Left lung (tissue), 10 donors: ENCODE measurements around the gene CELF4. TPM values are rescaled to one million over a fixed set of nuclear protein-coding genes. Genes with fewer than 3 reads are reported as not detected.
A peak's percentile ranks its signal among the peaks of the same experiment; 100 is the strongest.

ENCODE experiments used
- ATAC-seq: fragments of 200-7000 bp; cut with Tn5 transposase; one replicate; pipeline ENCODE4 v1.9.1; 2020; ENCODE audit warnings: moderate library complexity
- DNase-seq, 4 donors: peaks; one replicate each; pipeline ENCODE4 v3.0.0-alpha.2; 2013 to 2020
- H3K27ac ChIP-seq, 2 donors: fragments of 200-600 bp; sonication (generic) in 1 of 2; one replicate each; pipeline versions ENCODE4 v1.5.0 to v1.8.0; 2020 to 2021
- H3K27me3 ChIP-seq, 2 donors: fragments of 200-600 bp; sonication (generic) in 1 of 2; one replicate each; pipeline versions ENCODE4 v1.5.0 to v1.8.0; 2020 to 2021
- H3K36me3 ChIP-seq, 2 donors: fragments of 200-600 bp; sonication (generic) in 1 of 2; one replicate each; pipeline versions ENCODE4 v1.5.0 to v1.8.0; 2020 to 2021
- H3K4me1 ChIP-seq, 2 donors: fragments of 200-600 bp; one replicate each; pipeline ENCODE4 v1.8.0; 2021
- H3K4me3 ChIP-seq, 2 donors: fragments of 200-600 bp; sonication (generic) in 1 of 2; one replicate each; pipeline versions ENCODE4 v1.5.0 to v1.8.0; 2020 to 2021; ENCODE audit warnings: mild to moderate bottlenecking in 1 of 2
- H3K9me3 ChIP-seq, 2 donors: fragments of 200-600 bp; sonication (generic) in 1 of 2; one replicate each; pipeline versions ENCODE4 v1.5.0 to v1.8.0; 2020 to 2021
- CTCF ChIP-seq, 2 donors: fragments of 200-600 bp; sonication (generic) in 1 of 2; IDR thresholded peaks; one replicate each; pipeline versions ENCODE4 v1.5.0 to v1.8.0; 2021; ENCODE audit warnings: antibody characterized with exemption in 2 of 2
- intact Hi-C, 2 donors: fragments of 100-400 bp; cut with DNase I; formaldehyde crosslinking; loops; one replicate each; pipeline versions ENCODE4 v1.11.2 to v1.14.2; 2022
- polyA plus RNA-seq, 6 donors: library from polyadenylated mRNA; unstranded; fragments of 120-200 nt; gene quantifications; one replicate each; pipeline ENCODE4 v1.2.1, GENCODE V29; 2013; ENCODE audit not compliant: insufficient read length in 6 of 6
- total RNA-seq, 2 donors: library from RNA; stranded (reverse); fragmentation: NEBNext Ultra II Directional; extraction: Animal tissue kit (Norgen Biotek cat#: 25700); gene quantifications; one replicate each; pipeline ENCODE4 v1.2.1, GENCODE V29; 2021
- donor health status: DM: no; HTN: yes; CAD: no.
- donor health status: DM: no; HTN: no; CAD: no.

Gene CELF4
- total and polyA plus RNA-seq, 8 donors, result 1.1 to 10.3 (median 7.4) TPM

- Histone ChIP-seq H3K27ac (no peak overlapping the region), H3K4me1 (no peaks in the 10 kb centered on the region), H3K27me3 (peaks cover 0 to 17% of the 10 kb centered on the region in 2 donors), H3K9me3 (no peaks in the 10 kb centered on the region), H3K4me3 (no peak overlapping the region), H3K36me3 (no peaks in the 10 kb centered on the region)
- DNase-seq (no peak), ATAC-seq (no peak)
- no peak for TF ChIP-seq CTCF (IDR thresholded peaks at IDR 0.05)
- intact Hi-C loops, result loop anchor here in 1 of 2 donors (10.0 kb wide), 1 partner anchor 91 kb away; no protein-coding TSS in a partner anchor
These were observed 122.1 kb downstream of the CELF4 start for GRCh38 chr18:37443325-37444055.

DNA sequence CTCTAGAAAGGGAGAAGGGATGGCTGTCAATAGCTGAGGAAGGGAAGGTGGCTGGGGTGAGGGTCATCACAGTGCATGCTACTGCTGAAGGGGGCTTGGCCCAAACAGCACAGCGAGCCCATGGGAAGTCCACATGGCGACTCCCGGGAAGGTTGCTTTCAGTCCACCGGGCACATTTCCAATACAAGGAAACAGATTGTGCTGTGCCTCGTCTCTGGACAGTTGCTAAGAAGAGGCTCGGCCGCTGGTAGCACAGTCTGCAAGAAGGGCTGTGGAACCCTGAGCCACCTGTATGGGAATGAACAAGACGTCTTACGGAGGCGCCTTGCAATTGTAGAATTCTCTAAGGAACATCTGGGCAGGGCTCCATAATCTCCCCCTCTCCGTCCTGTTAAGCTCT, 123.1 kb downstream of the CELF4 start:
- Histone ChIP-seq H3K36me3 (no peaks in the 10 kb centered on the region), H3K4me1 (no peaks in the 10 kb centered on the region), H3K27ac (no peak overlapping the region), H3K27me3 (peaks cover 0 to 17% of the 10 kb centered on the region in 2 donors), H3K9me3 (peaks cover 0 to 3% of the 10 kb centered on the region in 2 donors), H3K4me3 (no peak overlapping the region)
- ATAC-seq (no peak), DNase-seq (no peak)
- TF ChIP-seq CTCF (IDR thresholded peaks at IDR 0.05), result no peak
- intact Hi-C loops, result loop anchor here in 1 of 2 donors (10.0 kb wide), 1 partner anchor 92 kb away; no protein-coding TSS in a partner anchor

GRCh38 chr18:37441821-37442220, 123.8 kb downstream of the CELF4 start:
- ATAC-seq (no peak), DNase-seq (no peak)
- peaks cover 0 to 17% of the 10 kb centered on the region in 2 donors for H3K27me3 ChIP-seq
- H3K9me3 ChIP-seq, result peaks cover 0 to 3% of the 10 kb centered on the region in 2 donors
- H3K27ac ChIP-seq, result no peak overlapping the region
- no peaks in the 10 kb centered on the region for H3K4me1 ChIP-seq
- TF ChIP-seq CTCF (IDR thresholded peaks at IDR 0.05), result no peak
- H3K36me3 ChIP-seq, result no peaks in the 10 kb centered on the region
- H3K4me3 ChIP-seq, result no peak overlapping the region
- intact Hi-C loops, result loop anchor here in 1 of 2 donors (10.0 kb wide), 1 partner anchor 93 kb away; no protein-coding TSS in a partner anchor

DNA sequence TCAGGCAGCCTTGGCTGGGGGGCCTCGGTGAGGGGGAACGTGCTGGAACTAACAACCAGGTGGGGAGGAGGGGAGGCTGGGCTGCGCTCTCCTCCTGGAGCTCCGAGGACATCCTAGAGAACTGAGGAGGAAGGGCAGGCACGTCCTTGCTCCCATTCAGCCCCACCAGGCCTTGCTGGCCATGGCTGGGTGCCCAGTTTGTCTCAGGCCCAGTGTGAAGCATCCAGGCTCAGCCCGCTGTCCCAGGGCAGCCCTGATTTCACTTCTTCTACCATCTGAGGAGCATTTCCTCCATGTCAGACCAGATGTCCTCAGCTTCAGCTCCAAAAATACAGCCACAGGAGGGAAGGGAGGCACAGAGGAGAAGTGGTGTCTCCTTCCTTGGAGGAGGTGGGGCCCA, 125.4 kb downstream of the CELF4 start:
- H3K9me3 ChIP-seq, result peaks cover 0 to 3% of the 10 kb centered on the region in 2 donors

More for the DNA sequence above, 125.4 kb downstream of the CELF4 start:
- Histone ChIP-seq H3K36me3 (no peaks in the 10 kb centered on the region), H3K4me3 (no peak overlapping the region), H3K27ac (no peak overlapping the region), H3K4me1 (no peaks in the 10 kb centered on the region), H3K27me3 (peaks cover 0 to 26% of the 10 kb centered on the region in 2 donors)
- intact Hi-C loops, result loop anchor here in 1 of 2 donors (10.0 kb wide), 1 partner anchor 95 kb away; no protein-coding TSS in a partner anchor
- no peak for TF ChIP-seq CTCF (IDR thresholded peaks at IDR 0.05)
- ATAC-seq, result no peak
- peak in 1 of 4 donors; percentile 55 for DNase-seq
